IMR-90 (cell line): ENCODE results near the gene ST6GALNAC2. TPM values are rescaled to one million over a fixed set of nuclear protein-coding genes. Genes with fewer than 3 reads are reported as not detected.

Experiments used
- NFE2L2 ChIP-seq: fragments of 150-350 bp; IDR thresholded peaks from 2 replicates; pipeline ENCODE4 v1.6.1; 2016; ENCODE audit warnings: low read depth, mild to moderate bottlenecking, low read length
- SMC3 ChIP-seq: fragments of 150-350 bp; IDR thresholded peaks from 2 replicates; pipeline ENCODE4 v1.6.1; 2016; ENCODE audit warnings: low read depth, mild to moderate bottlenecking, antibody characterized with exemption, low read length, moderate library complexity
- polyA plus RNA-seq, 3 experiments: library from polyadenylated mRNA; depleted of rRNA; stranded (reverse); fragments of >200 nt; gene quantifications; 2 replicates each; pipeline ENCODE4 v1.2.3, GENCODE V29; 2012; ENCODE audit warnings: low replicate concordance in 1 of 3
- total RNA-seq: library from RNA; depleted of rRNA; stranded (reverse); fragments of >200 nt; gene quantifications from 2 replicates; pipeline ENCODE4 v1.2.3, GENCODE V29; 2012

Gene ST6GALNAC2
- total and polyA plus RNA-seq, 2 of the 4 experiments (the other 2 are of a cell fraction), result 0.10 TPM; not detected in 1

- TF ChIP-seq SMC3 (no peak), NFE2L2 (no peak)
Observed at GRCh38 chr17:76541739-76542454, 43.8 kb downstream of the ST6GALNAC2 start (continued).
